K562 (cell line): Measurements from ENCODE around the gene TMEM167B. TPM values are rescaled to one million over a fixed set of nuclear protein-coding genes. Genes with fewer than 3 reads are reported as not detected.

Experiments used
- E2F3 ChIP-seq: fragments of 250-450 bp; sonication (Bioruptor Pico); IDR thresholded peaks from 2 replicates; pipeline ENCODE4 v1.4.0; 2020; ENCODE audit warnings: mild to moderate bottlenecking
- ETS2 ChIP-seq: IDR thresholded peaks from 2 replicates; pipeline ENCODE4 v1.6.1; 2016; ENCODE audit warnings: borderline replicate concordance, missing genetic modification characterization, mild to moderate bottlenecking, moderate library complexity, missing compliant biosample characterization; ENCODE audit not compliant: poor library complexity, severe bottlenecking
- FOXJ2 ChIP-seq: fragments of 200-800 bp; sonication (Bioruptor generic); IDR thresholded peaks from 2 replicates; pipeline ENCODE4 v1.6.1; 2016; ENCODE audit warnings: missing genetic modification characterization, missing compliant biosample characterization
- GABPA ChIP-seq: fragments of 200-800 bp; sonication (Bioruptor generic); conservative IDR thresholded peaks from 2 replicates; pipeline ENCODE4 v1.6.1; 2016; ENCODE audit warnings: low read depth, missing genetic modification characterization, missing compliant biosample characterization
- GABPB2 ChIP-seq: fragments of 250-450 bp; sonication (Bioruptor Pico); conservative IDR thresholded peaks from 2 replicates; pipeline ENCODE4 v1.5.1; 2021; ENCODE audit warnings: mild to moderate bottlenecking
- GATA2 ChIP-seq: sonication (generic); formaldehyde crosslinking; IDR thresholded peaks from 2 replicates; pipeline ENCODE4 v1.4.0; 2020; ENCODE audit warnings: mild to moderate bottlenecking, missing genetic modification reagents
- HLTF ChIP-seq: fragments of 450-650 bp; IDR thresholded peaks from 2 replicates; pipeline ENCODE4 v1.6.1; 2016
- L3MBTL2 ChIP-seq: fragments of 450-650 bp; IDR thresholded peaks from 2 replicates; pipeline ENCODE4 v1.6.1; 2016; ENCODE audit warnings: mild to moderate bottlenecking, moderate library complexity
- LCOR ChIP-seq: sonication (generic); formaldehyde crosslinking; IDR thresholded peaks from 2 replicates; pipeline ENCODE4 v1.8.0; 2022; ENCODE audit warnings: mild to moderate bottlenecking, missing genetic modification reagents
- MEF2A ChIP-seq: IDR thresholded peaks from 2 replicates; pipeline ENCODE4 v1.6.1; 2011; ENCODE audit warnings: low read depth, mild to moderate bottlenecking, low read length, moderate library complexity; ENCODE audit not compliant: control insufficient read depth
- PHB2 ChIP-seq: fragments of 450-650 bp; IDR thresholded peaks from 2 replicates; pipeline ENCODE4 v1.6.1; 2017; ENCODE audit warnings: low read depth
- RBM34 ChIP-seq: fragments of 200-400 bp; formaldehyde crosslinking; IDR thresholded peaks from 2 replicates; pipeline ENCODE4 v1.6.1; 2018; ENCODE audit warnings: low read length, borderline replicate concordance; ENCODE audit not compliant: insufficient read depth
- SETDB1 ChIP-seq: IDR thresholded peaks from one replicate; pipeline ENCODE4 v1.6.1; 2012; ENCODE audit warnings: low read length, control low read depth, inconsistent platforms
- SMARCA4 ChIP-seq: fragments of 450-650 bp; IDR thresholded peaks from 2 replicates; pipeline ENCODE4 v1.6.1; 2016
- SUPT5H ChIP-seq: fragments of 450-650 bp; IDR thresholded peaks from 2 replicates; pipeline ENCODE4 v1.6.1; 2016
- TEAD4 ChIP-seq, 2 experiments: sonication (generic) in 1 of 2; formaldehyde crosslinking in 1 of 2; IDR thresholded peaks; 2 replicates each; pipeline versions ENCODE4 v1.6.1 to v1.8.0; 2012 to 2022; ENCODE audit warnings: borderline replicate concordance in 1 of 2, inconsistent platforms in 1 of 2, low read length in 1 of 2, mild to moderate bottlenecking in 1 of 2, missing genetic modification reagents in 1 of 2
- WHSC1 ChIP-seq: IDR thresholded peaks from one replicate; pipeline ENCODE4 v1.6.1; 2012; ENCODE audit warnings: low read length, control low read depth, inconsistent platforms
- ZNF830 ChIP-seq: fragments of 250-450 bp; sonication (Bioruptor Pico); IDR thresholded peaks from 2 replicates; pipeline ENCODE4 v1.5.0; 2021; ENCODE audit warnings: mild to moderate bottlenecking
- polyA plus RNA-seq, 8 experiments: library from polyadenylated mRNA; depleted of rRNA in 4 of 8; stranded (reverse) in 5 of 8; unstranded in 3 of 8; fragments of >200 nt; fragmentation: Nextera tagmentation in 2 of 8; fragmentation: Illumina TruSeq in 1 of 8; extraction: Ambion mirVana in 2 of 8; extraction: Trizol in 1 of 8; gene quantifications; 2 replicates each; pipeline versions ENCODE4 v1.2.1 to v1.2.3, GENCODE V29; 2011 to 2014; ENCODE audit warnings: inconsistent platforms in 1 of 8, missing spikeins in 1 of 8
- total RNA-seq, 7 experiments: library from RNA; depleted of rRNA in 6 of 7; stranded (reverse); fragments of >200 nt in 6 of 7; fragmentation: Illumina TruSeq in 2 of 7; extraction: Trizol in 2 of 7; gene quantifications; 2 replicates each; pipeline versions ENCODE4 v1.2.1 to v1.2.3, GENCODE V29; 2011 to 2021; ENCODE audit warnings: low replicate concordance in 1 of 7
- TF ChIP-seq, protein P1 (sequence below): sonication (generic); formaldehyde crosslinking; IDR thresholded peaks from 2 replicates; pipeline ENCODE4 v1.8.0; 2022; ENCODE audit warnings: missing genetic modification reagents, mild to moderate bottlenecking, borderline replicate concordance
- TF ChIP-seq, protein P2 (sequence below): fragments of 250-450 bp; sonication (Bioruptor Pico); IDR thresholded peaks from 2 replicates; pipeline ENCODE4 v1.5.0; 2021
- TF ChIP-seq, protein P3 (sequence below): IDR thresholded peaks from 2 replicates; pipeline ENCODE4 v1.6.1; 2011; ENCODE audit warnings: borderline replicate concordance, low read depth, mild to moderate bottlenecking, moderate library complexity, low read length; ENCODE audit not compliant: insufficient read depth, poor library complexity, severe bottlenecking
- TF ChIP-seq, protein P4 (sequence below): sonication (generic); formaldehyde crosslinking; IDR thresholded peaks from 2 replicates; pipeline ENCODE4 v1.8.0; 2022; ENCODE audit warnings: mild to moderate bottlenecking, missing genetic modification reagents
- TF ChIP-seq, protein P5 (sequence below): sonication (generic); formaldehyde crosslinking; IDR thresholded peaks from 2 replicates; pipeline ENCODE4 v1.8.0; 2022; ENCODE audit warnings: mild to moderate bottlenecking, missing genetic modification reagents

The TMEM167B gene
- total and polyA plus RNA-seq, 9 of the 15 experiments (the other 6 are each of a cell fraction or from before 2014, with no cell fraction given) = 17.2 to 36.4 (median 32.2) TPM

DNA sequence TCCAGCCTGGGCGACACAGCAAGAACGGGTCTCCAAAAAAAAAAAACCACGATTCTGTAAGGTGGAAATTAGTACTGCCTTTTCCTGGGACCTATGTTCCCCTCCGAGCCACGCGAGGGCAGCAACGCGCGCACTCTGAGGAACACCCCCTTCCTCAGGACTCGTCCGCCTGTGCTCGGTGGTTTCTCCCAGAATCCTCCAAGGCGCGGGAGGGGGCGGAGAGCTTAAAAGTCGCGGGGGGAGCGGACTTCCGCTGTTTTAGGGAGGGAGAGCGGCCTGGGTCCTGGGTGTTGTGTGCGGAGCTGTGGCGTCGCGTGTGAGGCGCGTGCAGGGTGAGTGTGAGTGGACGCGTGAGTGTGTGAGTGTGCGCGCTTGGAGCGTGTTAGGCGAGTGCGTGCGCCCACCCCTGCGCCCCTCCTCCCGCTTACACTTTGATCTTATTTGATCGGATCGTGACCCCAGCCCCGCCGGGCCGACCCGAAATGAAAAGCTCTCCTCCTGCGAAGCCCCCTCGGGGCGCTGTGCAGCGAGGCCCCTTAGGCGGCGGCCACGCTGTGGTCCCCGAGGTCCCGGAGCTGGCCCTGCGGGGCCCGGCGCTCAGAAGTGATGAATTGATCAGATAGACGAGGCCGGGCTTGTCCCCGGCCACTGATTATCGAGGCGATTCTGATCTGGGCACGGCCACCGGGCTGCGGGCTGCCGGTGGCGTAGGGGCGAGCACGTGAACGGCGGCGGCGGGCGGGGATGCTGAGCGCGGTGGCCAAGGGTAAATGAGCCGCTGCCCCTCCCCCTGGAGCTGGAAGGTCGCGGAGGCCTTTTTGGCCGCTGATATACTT is 9.6 kb downstream of the TMEM167B start (continued):
- no peak for TF ChIP-seq RBM34
- peak; percentile 93 for TF ChIP-seq ZNF830 (CRISPR knock-in tag)
- TF ChIP-seq LCOR (CRISPR knock-in tag) = peak; percentile 100
- 0 out of 2 replicates have a peak, but pooled peaks have one; percentile 9 for TF ChIP-seq SMARCA4
- TF ChIP-seq FOXJ2 (tag) = peak; percentile 85; the same call in 1 of the 2 replicates
- peak; percentile 63; the same call in 1 of the 2 replicates for TF ChIP-seq TEAD4 (IDR thresholded peaks at IDR 0.05; ENCODE audit: low read length)
- no peak for TF ChIP-seq TEAD4 (CRISPR knock-in tag; IDR thresholded peaks at IDR 0.05; ENCODE audit: borderline replicate concordance)
- peak; percentile 74; the same call in 1 of the 2 replicates for TF ChIP-seq E2F3 (CRISPR knock-in tag)
- TF ChIP-seq, protein P1, sequence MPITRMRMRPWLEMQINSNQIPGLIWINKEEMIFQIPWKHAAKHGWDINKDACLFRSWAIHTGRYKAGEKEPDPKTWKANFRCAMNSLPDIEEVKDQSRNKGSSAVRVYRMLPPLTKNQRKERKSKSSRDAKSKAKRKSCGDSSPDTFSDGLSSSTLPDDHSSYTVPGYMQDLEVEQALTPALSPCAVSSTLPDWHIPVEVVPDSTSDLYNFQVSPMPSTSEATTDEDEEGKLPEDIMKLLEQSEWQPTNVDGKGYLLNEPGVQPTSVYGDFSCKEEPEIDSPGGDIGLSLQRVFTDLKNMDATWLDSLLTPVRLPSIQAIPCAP = no peak
- peak; percentile 95 for TF ChIP-seq SETDB1
- TF ChIP-seq GABPA = peak; percentile 93
- peak; percentile 100 for TF ChIP-seq SUPT5H
- no peak for TF ChIP-seq PHB2
- TF ChIP-seq HLTF = peak; percentile 94
- TF ChIP-seq, protein P2, sequence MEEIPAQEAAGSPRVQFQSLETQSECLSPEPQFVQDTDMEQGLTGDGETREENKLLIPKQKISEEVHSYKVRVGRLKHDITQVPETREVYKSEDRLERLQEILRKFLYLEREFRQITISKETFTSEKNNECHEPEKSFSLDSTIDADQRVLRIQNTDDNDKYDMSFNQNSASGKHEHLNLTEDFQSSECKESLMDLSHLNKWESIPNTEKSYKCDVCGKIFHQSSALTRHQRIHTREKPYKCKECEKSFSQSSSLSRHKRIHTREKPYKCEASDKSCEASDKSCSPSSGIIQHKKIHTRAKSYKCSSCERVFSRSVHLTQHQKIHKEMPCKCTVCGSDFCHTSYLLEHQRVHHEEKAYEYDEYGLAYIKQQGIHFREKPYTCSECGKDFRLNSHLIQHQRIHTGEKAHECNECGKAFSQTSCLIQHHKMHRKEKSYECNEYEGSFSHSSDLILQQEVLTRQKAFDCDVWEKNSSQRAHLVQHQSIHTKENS = 0 out of 2 replicates have a peak, but pooled peaks have one; percentile 65
- TF ChIP-seq GATA2 = no peak
- peak; percentile 59; the same call in 1 of the 2 replicates for TF ChIP-seq GABPB2 (CRISPR knock-in tag)
- TF ChIP-seq, protein P3, sequence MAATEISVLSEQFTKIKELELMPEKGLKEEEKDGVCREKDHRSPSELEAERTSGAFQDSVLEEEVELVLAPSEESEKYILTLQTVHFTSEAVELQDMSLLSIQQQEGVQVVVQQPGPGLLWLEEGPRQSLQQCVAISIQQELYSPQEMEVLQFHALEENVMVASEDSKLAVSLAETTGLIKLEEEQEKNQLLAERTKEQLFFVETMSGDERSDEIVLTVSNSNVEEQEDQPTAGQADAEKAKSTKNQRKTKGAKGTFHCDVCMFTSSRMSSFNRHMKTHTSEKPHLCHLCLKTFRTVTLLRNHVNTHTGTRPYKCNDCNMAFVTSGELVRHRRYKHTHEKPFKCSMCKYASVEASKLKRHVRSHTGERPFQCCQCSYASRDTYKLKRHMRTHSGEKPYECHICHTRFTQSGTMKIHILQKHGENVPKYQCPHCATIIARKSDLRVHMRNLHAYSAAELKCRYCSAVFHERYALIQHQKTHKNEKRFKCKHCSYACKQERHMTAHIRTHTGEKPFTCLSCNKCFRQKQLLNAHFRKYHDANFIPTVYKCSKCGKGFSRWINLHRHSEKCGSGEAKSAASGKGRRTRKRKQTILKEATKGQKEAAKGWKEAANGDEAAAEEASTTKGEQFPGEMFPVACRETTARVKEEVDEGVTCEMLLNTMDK = peak; percentile 95
- TF ChIP-seq L3MBTL2 = peak; percentile 99
- TF ChIP-seq WHSC1 = no peak
- TF ChIP-seq, protein P4, sequence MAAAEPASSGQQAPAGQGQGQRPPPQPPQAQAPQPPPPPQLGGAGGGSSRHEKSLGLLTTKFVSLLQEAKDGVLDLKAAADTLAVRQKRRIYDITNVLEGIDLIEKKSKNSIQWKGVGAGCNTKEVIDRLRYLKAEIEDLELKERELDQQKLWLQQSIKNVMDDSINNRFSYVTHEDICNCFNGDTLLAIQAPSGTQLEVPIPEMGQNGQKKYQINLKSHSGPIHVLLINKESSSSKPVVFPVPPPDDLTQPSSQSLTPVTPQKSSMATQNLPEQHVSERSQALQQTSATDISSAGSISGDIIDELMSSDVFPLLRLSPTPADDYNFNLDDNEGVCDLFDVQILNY = peak; percentile 96
- TF ChIP-seq, protein P5, sequence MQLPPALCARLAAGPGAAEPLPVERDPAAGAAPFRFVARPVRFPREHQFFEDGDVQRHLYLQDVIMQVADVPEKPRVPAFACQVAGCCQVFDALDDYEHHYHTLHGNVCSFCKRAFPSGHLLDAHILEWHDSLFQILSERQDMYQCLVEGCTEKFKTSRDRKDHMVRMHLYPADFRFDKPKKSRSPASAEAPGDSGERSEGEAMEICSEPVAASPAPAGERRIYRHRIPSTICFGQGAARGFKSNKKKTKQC (CRISPR knock-in tag) = peak; percentile 92
- no peak for TF ChIP-seq ETS2 (tag)
- no peak for TF ChIP-seq MEF2A
